Measurements from ENCODE around the gene ZNF488. TPM values are rescaled to one million over a fixed set of nuclear protein-coding genes. Genes with fewer than 3 reads are reported as not detected.

The ZNF488 gene
- total RNA-seq, 2 donors from 2014 or later: not detected

DNA sequence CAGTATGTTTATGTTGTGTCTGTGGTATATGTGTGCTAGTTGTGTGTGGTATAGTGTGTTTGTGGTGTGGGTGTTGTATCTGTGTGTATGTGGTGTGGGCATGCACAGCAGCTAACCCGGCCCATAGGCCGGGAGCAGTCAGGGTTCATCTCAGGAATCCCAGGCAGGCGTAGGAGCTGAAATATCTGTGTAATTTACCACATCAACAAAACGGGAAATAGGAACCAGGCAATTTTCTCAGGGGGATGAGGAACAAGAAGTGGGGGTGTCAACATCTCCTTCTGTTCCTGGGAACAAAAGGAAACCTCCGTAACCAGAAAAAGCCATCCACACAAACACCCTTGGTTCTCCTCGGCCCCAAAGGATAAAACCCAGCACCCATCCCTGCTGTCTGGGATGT, 24.5 kb upstream of the ZNF488 start:
- DNase-seq (ENCODE audit: low spot score): no peak
- H3K9me3 ChIP-seq: no peaks in the 10 kb centered on the region
- no peak for ATAC-seq (ENCODE audit: insufficient number of reproducible peaks, low FRiP score, low read depth)

DNA sequence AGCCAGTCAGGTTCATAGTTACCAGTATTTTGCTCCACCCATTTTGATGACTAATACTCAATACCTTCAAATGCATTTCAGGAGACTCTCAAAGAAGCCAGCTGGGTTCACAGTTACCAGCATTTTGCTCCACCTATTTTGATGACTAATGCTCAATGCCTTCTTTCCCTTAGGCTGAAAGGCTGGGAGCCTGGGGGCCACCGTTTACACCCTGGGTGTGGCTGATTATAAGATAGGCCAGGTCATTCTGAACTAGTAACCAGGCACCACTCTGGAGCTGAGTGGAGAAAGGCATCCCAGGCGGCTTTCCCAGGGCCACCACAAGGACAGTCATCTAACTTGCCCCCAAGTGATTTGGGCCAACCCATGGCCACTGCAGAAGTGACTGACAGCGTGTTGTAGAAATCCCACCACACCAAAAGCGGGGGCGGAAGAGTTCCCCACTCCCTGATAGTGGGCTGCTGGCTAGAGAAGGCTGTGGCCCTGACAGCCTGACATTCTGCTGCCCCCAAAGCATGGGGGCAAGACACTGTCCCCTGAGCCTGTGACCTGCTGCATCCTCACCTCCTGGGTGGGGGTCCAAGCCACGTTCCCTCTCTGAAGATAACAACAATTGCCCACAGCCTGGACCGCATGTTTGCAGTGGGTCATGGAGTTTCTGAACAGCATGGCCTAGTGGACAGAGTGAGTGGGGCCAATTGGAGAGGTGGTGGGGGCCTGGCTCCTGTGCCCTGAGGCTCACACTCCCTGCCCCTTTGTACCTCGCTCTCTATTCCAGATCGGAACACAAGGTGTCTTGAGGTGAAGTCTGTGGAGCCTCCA, 23.0 kb upstream of the ZNF488 start:
- Histone ChIP-seq H3K4me1 (ENCODE audit: control insufficient read depth in 1 of 2, low read depth in 2 of 2) (peaks cover 2 to 14% of the 10 kb centered on the region in 2 donors), H3K4me3 (no peak overlapping the region), H3K27ac (no peak overlapping the region), H3K36me3 (no peaks in the 10 kb centered on the region), H3K27me3 (replicated peaks; ENCODE audit: insufficient read depth) (no peaks in the 10 kb centered on the region), H3K9me3 (no peaks in the 10 kb centered on the region)
- TF ChIP-seq, protein P1, sequence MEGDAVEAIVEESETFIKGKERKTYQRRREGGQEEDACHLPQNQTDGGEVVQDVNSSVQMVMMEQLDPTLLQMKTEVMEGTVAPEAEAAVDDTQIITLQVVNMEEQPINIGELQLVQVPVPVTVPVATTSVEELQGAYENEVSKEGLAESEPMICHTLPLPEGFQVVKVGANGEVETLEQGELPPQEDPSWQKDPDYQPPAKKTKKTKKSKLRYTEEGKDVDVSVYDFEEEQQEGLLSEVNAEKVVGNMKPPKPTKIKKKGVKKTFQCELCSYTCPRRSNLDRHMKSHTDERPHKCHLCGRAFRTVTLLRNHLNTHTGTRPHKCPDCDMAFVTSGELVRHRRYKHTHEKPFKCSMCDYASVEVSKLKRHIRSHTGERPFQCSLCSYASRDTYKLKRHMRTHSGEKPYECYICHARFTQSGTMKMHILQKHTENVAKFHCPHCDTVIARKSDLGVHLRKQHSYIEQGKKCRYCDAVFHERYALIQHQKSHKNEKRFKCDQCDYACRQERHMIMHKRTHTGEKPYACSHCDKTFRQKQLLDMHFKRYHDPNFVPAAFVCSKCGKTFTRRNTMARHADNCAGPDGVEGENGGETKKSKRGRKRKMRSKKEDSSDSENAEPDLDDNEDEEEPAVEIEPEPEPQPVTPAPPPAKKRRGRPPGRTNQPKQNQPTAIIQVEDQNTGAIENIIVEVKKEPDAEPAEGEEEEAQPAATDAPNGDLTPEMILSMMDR (IDR thresholded peaks at IDR 0.05): no peak
- no peak for ATAC-seq (ENCODE audit: insufficient number of reproducible peaks, low FRiP score, low read depth)
- no peak for DNase-seq (ENCODE audit: low spot score)

More for the DNA sequence above, 24.5 kb upstream of the ZNF488 start:
- H3K36me3 ChIP-seq: no peaks in the 10 kb centered on the region
- peaks cover 0 to 3% of the 10 kb centered on the region in 2 donors for H3K4me1 ChIP-seq (ENCODE audit: control insufficient read depth in 1 of 2, low read depth in 2 of 2)
- no peaks in the 10 kb centered on the region for H3K27me3 ChIP-seq (replicated peaks; ENCODE audit: insufficient read depth)
- no peak overlapping the region for H3K27ac ChIP-seq
- TF ChIP-seq, protein P1 (IDR thresholded peaks at IDR 0.05): no peak
- H3K4me3 ChIP-seq: no peak overlapping the region

DNA sequence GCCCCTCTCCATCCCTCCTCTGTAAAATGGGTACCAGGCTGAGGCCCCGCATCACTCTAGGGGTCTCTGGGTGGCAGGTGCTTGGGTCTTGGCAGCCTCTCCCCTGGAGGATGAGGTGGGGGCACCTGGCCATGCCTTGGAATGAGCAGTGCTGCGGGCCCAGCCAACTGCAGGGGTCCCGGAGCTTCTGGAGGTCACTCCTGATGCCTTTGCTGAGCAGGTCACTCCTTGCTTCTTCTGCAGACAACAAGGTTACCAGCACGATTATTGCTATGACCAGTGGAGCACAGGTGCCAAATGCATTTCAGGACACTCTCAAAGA, 22.4 kb upstream of the ZNF488 start:
- no peak for DNase-seq (ENCODE audit: low spot score)
- Histone ChIP-seq H3K36me3 (no peaks in the 10 kb centered on the region), H3K9me3 (no peaks in the 10 kb centered on the region), H3K27me3 (replicated peaks; ENCODE audit: insufficient read depth) (no peaks in the 10 kb centered on the region), H3K4me1 (ENCODE audit: control insufficient read depth in 1 of 2, low read depth in 2 of 2) (peaks cover 2 to 14% of the 10 kb centered on the region in 2 donors), H3K27ac (no peak overlapping the region), H3K4me3 (no peak overlapping the region)
- ATAC-seq (ENCODE audit: insufficient number of reproducible peaks, low FRiP score, low read depth): no peak
- TF ChIP-seq, protein P1 (IDR thresholded peaks at IDR 0.05): no peak

DNA sequence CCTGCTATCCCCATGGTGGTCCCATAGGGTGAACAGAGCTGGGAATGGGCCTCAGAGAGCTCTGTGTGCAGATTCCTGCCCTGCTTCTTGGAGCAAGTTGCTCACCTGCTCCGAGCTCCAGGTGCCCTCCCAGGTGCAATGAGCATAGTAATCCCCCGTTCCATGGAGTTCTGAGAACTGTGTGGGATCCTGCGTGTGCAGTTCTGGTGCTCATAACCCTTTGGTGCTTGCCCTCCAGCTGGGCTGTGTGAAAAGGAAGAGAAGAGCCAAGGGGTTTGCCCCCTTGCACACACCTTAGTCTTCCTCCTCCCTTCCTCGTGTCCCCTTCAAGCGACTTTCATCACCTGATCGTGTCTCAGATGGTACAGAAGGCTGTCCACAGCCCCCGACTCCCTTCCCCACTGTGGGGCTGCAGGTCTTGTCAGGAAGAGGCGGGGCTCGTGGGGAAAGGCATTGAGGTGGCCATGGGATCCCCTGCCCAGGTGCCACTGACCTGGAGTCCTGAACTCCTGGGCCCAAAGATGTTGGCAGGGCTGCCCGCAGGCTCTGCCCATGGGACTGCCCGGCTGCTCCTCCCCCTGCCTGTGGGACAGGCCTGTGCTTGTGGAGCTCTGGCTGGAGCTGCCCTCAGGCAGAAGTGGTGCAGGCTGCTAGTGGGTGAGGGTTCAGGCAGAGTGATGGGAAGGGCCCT, 21.9 kb upstream of the ZNF488 start:
- Histone ChIP-seq H3K27me3 (replicated peaks; ENCODE audit: insufficient read depth) (no peaks in the 10 kb centered on the region), H3K27ac (no peak overlapping the region), H3K36me3 (no peaks in the 10 kb centered on the region), H3K9me3 (no peaks in the 10 kb centered on the region), H3K4me1 (ENCODE audit: control insufficient read depth in 1 of 2, low read depth in 2 of 2) (peaks cover 2 to 14% of the 10 kb centered on the region in 2 donors), H3K4me3 (no peak overlapping the region)
- DNase-seq (ENCODE audit: low spot score) (no peak), ATAC-seq (ENCODE audit: insufficient number of reproducible peaks, low FRiP score, low read depth) (no peak)
- TF ChIP-seq, protein P1 (IDR thresholded peaks at IDR 0.05): no peak

DNA sequence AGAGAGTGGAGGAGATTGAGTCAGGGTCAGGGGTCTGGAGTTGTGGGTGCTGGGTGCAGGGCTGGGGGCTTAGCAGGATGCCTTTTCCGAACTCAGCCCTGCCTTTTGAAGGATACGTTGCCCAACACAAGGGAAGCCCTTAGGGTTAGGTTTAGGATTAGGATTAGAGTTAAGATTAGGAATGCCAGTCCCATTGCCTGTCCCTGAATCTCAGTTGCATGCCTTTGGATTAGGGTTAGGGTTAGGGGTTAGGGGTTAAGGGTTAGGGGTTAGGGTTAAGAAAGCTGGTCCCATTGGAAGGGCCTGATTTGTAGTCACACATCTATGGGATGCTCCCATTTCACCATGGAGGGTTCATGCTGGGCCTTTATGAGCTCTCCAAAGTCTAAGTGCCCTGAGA, 20.8 kb upstream of the ZNF488 start:
- TF ChIP-seq, protein P1 (IDR thresholded peaks at IDR 0.05): no peak
- H3K4me1 ChIP-seq (ENCODE audit: control insufficient read depth in 1 of 2, low read depth in 2 of 2): peaks cover 2 to 14% of the 10 kb centered on the region in 2 donors

More for the DNA sequence above, 20.8 kb upstream of the ZNF488 start:
- H3K4me3 ChIP-seq: no peak overlapping the region
- ATAC-seq (ENCODE audit: insufficient number of reproducible peaks, low FRiP score, low read depth) (no peak), DNase-seq (ENCODE audit: low spot score) (no peak)
- no peaks in the 10 kb centered on the region for H3K9me3 ChIP-seq
- H3K27me3 ChIP-seq (replicated peaks; ENCODE audit: insufficient read depth): no peaks in the 10 kb centered on the region
- H3K36me3 ChIP-seq: no peaks in the 10 kb centered on the region
- no peak overlapping the region for H3K27ac ChIP-seq

All from thoracic aorta (tissue), 2 donors.